ENCODE results near the gene IGSF3. TPM values are rescaled to one million over a fixed set of nuclear protein-coding genes. Genes with fewer than 3 reads are reported as not detected.

Gene IGSF3
- total and polyA plus RNA-seq, 10 donors = 0.09 to 1.2 (median 0.56) TPM

- WGBS, 5 donors = 87 to 96% (median 88%) methylated on average over 3 of the region's 3 CpGs
- no peak for DNase-seq
Observed at GRCh38 chr1:116704278-116704677, 36.7 kb upstream of the IGSF3 start.

GRCh38 chr1:116699605-116700004 lies 32.1 kb upstream of the IGSF3 start:
- Histone ChIP-seq H3K9me3 (peaks cover 0 to 5% (median 0%) of the 10 kb centered on the region in 8 donors), H3K4me3 (no peak overlapping the region), H3K27ac (no peak overlapping the region), H3K4me1 (no peaks in the 10 kb centered on the region), H3K36me3 (no peaks in the 10 kb centered on the region), H3K27me3 (replicated peaks in 1 of 7) (no peaks in the 10 kb centered on the region)
- intact Hi-C loops (cut with DNase I; ENCODE audit: low total_unique reads) = no loop called here
- TF ChIP-seq POLR2AphosphoS5 (IDR thresholded peaks at IDR 0.05) (no peak), CTCF (IDR thresholded peaks at IDR 0.05 in 8 of 11, conservative IDR thresholded peaks at IDR 0.05 in 3 of 11) (no peak), POLR2A (IDR thresholded peaks at IDR 0.05) (no peak)
- DNase-seq = no peak

More at GRCh38 chr1:116704278-116704677, 36.7 kb upstream of the IGSF3 start:
- intact Hi-C loops (cut with DNase I; ENCODE audit: low total_unique reads) = no loop called here
- Histone ChIP-seq H3K36me3 (no peaks in the 10 kb centered on the region), H3K9me3 (peaks cover 0 to 5% (median 0%) of the 10 kb centered on the region in 8 donors), H3K4me3 (no peak overlapping the region), H3K27ac (no peak overlapping the region), H3K4me1 (no peaks in the 10 kb centered on the region), H3K27me3 (replicated peaks in 1 of 7) (no peaks in the 10 kb centered on the region)
- TF ChIP-seq POLR2A (IDR thresholded peaks at IDR 0.05) = no peak
- no peak for TF ChIP-seq CTCF (IDR thresholded peaks at IDR 0.05 in 8 of 11, conservative IDR thresholded peaks at IDR 0.05 in 3 of 11)
- no peak for TF ChIP-seq POLR2AphosphoS5 (IDR thresholded peaks at IDR 0.05)

- Histone ChIP-seq H3K4me3 (no peak overlapping the region), H3K9me3 (peaks cover 0 to 5% (median 0%) of the 10 kb centered on the region in 8 donors), H3K27ac (no peak overlapping the region), H3K4me1 (no peaks in the 10 kb centered on the region), H3K27me3 (replicated peaks in 1 of 7) (no peaks in the 10 kb centered on the region), H3K36me3 (no peaks in the 10 kb centered on the region)
- 81 to 89% (median 84%) methylated on average over 2 of the region's 2 CpGs for WGBS, 5 donors
- intact Hi-C loops (cut with DNase I; ENCODE audit: low total_unique reads) = no loop called here
- DNase-seq = no peak
- TF ChIP-seq POLR2A (IDR thresholded peaks at IDR 0.05) (no peak), CTCF (IDR thresholded peaks at IDR 0.05 in 8 of 11, conservative IDR thresholded peaks at IDR 0.05 in 3 of 11) (no peak), POLR2AphosphoS5 (IDR thresholded peaks at IDR 0.05) (no peak)
Observed at GRCh38 chr1:116698244-116698595, 30.7 kb upstream of the IGSF3 start.

- Histone ChIP-seq H3K36me3 (no peaks in the 10 kb centered on the region), H3K4me1 (no peaks in the 10 kb centered on the region), H3K27me3 (replicated peaks in 1 of 7) (no peaks in the 10 kb centered on the region), H3K4me3 (no peak overlapping the region), H3K27ac (no peak overlapping the region), H3K9me3 (peaks cover 0 to 5% (median 0%) of the 10 kb centered on the region in 8 donors)
- WGBS, 5 donors = 85 to 94% (median 92%) methylated on average over 4 of the region's 4 CpGs
- no peak for DNase-seq
- intact Hi-C loops (cut with DNase I; ENCODE audit: low total_unique reads) = no loop called here
- TF ChIP-seq POLR2AphosphoS5 (IDR thresholded peaks at IDR 0.05) (no peak), CTCF (IDR thresholded peaks at IDR 0.05 in 8 of 11, conservative IDR thresholded peaks at IDR 0.05 in 3 of 11) (no peak), POLR2A (IDR thresholded peaks at IDR 0.05) (no peak)
Observed at GRCh38 chr1:116697548-116698243, 30.2 kb upstream of the IGSF3 start.
